ENCODE results near the gene XIRP1.
"Not testable (repeated sequence)": the region's sequence is repeated elsewhere in the genome, so short reads cannot be mapped to it uniquely, and the experiment has no call there.

The XIRP1 gene, protein sequence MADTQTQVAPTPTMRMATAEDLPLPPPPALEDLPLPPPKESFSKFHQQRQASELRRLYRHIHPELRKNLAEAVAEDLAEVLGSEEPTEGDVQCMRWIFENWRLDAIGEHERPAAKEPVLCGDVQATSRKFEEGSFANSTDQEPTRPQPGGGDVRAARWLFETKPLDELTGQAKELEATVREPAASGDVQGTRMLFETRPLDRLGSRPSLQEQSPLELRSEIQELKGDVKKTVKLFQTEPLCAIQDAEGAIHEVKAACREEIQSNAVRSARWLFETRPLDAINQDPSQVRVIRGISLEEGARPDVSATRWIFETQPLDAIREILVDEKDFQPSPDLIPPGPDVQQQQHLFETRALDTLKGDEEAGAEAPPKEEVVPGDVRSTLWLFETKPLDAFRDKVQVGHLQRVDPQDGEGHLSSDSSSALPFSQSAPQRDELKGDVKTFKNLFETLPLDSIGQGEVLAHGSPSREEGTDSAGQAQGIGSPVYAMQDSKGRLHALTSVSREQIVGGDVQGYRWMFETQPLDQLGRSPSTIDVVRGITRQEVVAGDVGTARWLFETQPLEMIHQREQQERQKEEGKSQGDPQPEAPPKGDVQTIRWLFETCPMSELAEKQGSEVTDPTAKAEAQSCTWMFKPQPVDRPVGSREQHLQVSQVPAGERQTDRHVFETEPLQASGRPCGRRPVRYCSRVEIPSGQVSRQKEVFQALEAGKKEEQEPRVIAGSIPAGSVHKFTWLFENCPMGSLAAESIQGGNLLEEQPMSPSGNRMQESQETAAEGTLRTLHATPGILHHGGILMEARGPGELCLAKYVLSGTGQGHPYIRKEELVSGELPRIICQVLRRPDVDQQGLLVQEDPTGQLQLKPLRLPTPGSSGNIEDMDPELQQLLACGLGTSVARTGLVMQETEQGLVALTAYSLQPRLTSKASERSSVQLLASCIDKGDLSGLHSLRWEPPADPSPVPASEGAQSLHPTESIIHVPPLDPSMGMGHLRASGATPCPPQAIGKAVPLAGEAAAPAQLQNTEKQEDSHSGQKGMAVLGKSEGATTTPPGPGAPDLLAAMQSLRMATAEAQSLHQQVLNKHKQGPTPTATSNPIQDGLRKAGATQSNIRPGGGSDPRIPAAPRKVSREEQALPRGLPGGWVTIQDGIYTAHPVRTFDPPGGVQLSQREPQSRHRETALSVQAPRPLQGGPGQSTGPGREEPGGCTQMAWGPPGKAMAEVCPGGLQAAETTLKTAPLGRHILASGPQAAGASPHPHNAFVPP (N-terminal part only)

DNA sequence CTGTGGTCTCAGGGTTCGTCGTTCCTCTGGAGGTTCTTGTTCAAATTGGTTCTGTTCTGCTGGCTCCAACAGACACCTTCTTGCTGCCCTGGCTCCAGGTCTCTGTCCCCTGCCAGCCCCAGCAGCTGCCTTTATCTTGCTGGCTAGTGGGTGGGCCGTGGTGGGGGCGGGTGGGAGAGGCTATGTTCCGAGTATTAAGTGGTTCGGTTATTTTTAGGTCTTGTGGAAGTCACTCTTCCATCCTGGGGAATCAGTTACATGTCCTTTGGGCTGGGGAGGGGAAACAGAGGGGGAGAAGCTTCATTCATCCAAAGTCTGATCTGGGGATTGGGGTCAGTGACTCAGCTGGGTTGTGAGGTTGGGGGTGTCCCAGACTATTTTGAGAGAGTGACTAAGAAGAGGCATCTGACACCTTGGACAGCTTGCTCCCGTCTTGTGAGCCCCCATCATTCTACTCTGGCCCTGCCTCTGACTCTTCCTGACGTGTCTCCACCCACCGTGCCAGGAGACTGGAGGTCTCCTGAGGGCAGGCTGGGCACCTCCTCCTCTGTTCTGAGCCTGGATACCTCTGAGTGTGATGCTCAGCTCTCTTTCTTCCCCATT, at the start of gene XIRP1:
XIRP1 (minus strand) TSS at position 106 of the 603 bp plus-strand sequence. CDS start 3,150 bp downstream, outside the sequence.
- DNase-seq = no peak

DNA sequence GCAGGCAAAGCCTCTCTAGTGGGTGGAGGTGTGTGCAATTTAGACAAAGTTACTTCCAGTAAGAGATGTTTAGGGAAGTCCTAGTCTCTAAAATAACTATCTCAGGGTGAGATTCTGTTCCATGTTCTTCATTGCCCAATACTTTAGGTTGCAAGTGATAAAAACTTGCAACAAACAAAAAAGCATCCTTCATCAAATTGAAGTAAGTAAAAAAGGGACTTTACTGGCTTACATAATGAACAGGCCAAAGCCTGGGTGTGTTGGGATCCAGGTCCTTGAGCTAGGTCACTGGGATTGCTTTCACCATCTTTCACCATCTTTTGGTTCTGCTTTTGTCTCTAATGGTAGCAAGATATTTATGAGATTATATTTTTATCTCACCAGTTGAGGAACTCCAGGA, 49.2 kb upstream of the XIRP1 start:
- no peak for DNase-seq

DNA sequence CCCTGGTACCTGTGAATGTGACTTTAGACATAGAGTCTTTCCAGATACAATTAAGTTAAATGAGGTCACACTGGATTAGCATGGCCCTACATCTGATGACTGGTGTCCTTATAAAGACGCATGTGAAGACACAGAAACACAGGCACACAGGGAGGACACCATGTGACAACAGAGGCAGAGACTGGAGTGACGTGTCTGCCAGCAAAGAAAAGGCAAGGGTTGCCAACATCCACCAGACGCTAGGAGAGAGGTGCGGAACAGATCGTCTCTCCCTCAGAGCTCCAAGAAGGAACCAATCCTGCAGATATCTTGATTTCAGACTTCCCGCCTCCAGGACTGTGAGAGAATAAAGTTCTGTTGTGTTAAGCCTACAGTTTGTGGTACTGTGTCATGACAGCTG, 44.6 kb upstream of the XIRP1 start:
- DNase-seq = no peak

DNA sequence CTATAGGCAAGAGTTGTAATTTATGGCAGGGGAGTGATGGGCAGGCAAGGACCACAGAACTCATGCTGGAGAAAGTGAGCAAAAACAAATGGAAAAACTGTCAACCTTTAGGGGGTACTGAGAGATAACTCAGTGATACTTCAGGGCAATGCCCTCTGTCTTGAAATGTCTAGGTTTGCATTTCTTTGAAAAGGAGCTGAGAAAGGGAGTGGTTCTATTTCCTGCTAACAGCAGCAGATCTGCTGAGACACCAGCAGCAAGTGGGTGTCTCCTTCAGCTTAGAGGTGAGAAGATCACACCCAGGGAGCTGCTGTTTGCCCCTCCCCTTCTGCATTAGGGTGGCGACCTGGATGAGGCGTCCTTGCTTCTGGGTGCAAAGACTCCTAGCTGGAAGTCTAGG, 42.3 kb upstream of the XIRP1 start:
- no peak for DNase-seq

DNA sequence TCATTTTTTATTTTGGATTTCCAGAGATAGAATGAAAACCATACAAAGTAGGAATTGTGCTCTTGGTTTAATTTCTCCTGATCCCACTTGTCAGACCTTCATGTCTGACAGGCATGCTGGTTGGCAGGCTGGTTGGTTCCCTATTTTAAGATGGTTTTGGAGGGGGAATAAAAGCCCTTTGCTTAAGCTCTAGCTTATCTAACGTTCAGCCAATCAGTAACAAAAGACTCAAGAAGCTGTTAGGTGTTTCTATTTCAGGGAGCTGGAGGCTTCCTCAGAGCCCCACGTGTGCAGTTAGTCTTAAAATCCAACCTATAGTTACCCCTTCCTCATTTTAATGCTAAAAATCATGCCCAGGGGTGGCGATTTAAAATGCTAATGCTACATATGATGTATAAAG, 40.5 kb upstream of the XIRP1 start:
- DNase-seq = no peak

DNA sequence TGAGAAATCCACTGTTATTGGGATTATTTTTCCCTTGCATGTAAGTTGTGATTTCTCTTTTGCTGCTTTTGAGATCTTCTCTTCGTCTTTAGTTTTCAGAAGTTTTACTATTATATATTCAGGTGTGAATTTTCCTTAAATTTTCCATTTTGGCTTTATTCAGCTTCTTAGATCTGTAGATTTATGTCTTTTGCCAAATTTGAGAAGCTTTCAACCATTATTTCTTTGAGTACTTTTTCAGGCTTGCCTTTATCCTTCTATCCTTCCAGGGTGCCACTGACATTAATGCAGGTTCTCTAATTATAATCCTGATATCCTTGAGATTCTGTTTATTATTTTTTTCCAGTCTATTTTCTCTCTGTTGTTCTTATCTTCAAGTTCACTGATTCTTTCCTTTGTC, 38.1 kb upstream of the XIRP1 start:
- DNase-seq = no peak

DNA sequence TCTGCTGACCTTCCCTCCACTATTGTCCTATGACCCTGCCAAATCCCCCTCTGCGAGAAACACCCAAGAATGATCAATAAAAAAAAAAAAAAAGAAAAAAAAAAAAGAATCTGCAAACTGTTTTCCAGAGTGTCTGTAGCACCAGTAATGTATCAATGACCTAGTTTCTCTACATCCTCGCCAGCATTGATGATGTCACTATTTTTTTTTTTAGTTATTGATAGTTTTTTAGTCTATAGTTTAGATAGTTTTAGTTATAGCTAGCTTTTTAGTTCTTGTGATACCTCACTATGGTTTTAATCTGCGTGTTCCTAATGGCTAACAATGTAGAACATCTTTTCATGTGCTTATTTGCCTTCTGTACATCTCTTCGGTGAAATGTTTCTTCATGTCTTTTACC, 36.1 kb upstream of the XIRP1 start:
- no peak for DNase-seq

DNA sequence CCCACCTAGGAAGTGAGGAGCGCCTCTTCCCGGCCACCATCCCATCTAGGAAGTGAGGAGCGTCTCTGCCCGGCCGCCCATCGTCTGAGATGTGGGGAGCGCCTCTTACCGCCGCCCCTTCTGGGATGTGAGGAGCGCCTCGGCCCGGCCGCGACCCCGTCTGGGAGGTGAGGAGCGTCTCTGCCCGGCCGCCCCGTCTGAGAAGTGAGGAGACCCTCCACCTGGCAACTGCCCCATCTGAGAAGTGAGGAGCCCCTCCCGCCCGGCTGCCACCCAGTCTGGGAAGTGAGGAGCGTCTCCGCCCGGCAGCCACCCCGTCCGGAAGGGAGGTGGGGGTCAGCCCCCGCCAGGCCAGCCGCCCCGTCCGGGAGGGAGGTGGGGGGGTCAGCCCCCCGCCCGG, 35.2 kb upstream of the XIRP1 start:
- not testable (repeated sequence) for DNase-seq

DNA sequence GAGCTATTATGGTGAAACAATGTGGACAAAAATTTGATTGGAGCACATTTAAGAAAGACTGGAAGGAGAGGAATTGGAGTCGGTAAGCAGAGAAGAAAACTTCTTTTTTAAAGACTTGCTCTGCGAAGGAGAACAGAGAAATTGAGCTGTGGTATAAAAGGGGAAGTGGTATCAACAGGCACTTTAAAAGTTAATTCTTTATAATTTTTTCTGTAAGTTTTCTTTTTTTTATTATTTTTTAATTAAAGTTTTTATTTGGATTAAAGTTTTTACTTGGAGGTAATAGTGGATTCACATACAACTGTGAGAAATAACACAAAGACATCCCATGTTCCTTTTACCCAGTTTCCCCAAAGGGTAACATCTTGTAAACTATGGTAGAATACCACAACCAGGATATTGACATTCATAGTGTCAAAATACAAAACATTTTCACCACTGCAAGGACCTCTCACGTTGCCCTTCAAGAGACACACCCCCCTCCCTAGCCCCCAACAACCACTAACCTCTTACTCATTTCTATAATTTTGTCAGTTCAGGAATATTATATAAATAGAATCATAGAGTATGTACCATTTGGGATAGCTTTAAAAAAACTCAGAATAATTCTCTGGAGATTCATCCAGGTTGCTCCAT, 33.8 kb upstream of the XIRP1 start:
- no peak for DNase-seq

DNA sequence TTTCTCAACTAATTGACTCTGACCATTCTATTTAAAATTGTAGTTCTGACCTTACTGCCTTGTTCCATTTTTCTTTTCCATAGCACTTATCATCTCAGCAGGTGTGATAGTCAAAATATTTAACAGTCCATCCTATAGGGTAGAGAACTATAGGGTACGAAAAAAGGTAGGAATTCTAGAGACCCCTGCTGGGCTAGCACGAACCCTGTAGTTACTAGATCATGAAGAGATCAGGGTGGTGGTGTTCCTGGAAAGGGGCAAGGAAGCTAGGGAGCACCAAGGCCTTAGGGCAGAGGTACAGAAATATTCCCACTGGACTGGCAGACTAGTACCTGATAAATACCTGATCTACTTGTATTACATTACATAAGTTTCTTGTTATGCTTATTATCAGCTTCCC, 31.9 kb upstream of the XIRP1 start:
- no peak for DNase-seq

DNA sequence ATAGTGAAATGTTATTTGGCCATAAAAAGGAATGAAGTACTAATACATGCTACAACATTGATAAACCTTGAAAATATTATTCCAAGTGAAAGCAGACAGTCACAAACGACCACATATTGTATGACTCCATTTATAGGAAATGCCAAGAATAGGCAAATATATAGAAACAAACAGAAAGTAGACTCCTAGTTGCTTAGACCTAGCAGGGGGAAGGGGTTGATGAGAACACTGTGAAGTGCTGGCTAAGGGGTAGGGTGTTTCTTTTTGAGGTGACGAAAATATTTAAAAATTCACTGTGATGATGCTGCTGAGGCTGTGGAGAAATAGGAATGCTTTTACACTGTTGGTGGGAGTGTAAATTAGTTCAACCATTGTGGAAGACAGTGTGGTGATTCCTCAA, 30.5 kb upstream of the XIRP1 start:
- no peak for DNase-seq

DNA sequence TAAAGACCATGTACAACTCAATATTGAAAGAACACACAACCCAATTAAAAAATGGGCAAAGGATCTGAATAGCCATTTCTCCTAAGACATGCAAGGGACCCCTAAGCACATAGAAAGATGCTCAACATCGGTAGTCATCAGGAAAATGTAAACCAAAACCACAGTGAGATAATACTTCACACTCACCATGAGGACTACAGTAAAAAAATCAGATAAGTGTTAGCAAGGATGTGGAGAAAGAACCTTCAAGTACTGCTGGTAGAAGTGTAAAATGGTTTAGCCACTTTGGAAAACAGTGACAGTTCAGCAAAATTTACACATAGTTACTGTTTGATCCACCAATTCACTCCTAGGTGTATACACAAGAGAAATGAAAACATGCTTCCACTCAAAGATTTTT, 30.1 kb upstream of the XIRP1 start:
- no peak for DNase-seq

DNA sequence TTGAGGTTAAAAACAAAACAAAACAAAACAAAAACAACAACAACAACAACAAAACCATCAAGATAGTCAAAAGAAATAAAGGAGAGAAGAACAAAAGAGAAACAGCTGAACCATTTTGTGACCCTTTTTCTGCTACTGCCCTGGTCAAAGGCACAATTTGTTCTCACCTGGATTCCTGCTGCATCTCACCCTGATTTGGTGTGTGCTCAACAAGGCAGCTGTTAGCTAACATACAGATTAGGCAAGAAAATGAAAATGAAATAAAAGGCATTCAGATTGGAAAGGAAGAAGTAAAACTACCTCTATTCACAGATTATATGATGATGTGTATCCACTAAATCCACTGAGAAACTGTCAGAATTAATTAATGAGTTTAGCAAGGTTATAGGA, 28.7 kb upstream of the XIRP1 start:
- DNase-seq = no peak

DNA sequence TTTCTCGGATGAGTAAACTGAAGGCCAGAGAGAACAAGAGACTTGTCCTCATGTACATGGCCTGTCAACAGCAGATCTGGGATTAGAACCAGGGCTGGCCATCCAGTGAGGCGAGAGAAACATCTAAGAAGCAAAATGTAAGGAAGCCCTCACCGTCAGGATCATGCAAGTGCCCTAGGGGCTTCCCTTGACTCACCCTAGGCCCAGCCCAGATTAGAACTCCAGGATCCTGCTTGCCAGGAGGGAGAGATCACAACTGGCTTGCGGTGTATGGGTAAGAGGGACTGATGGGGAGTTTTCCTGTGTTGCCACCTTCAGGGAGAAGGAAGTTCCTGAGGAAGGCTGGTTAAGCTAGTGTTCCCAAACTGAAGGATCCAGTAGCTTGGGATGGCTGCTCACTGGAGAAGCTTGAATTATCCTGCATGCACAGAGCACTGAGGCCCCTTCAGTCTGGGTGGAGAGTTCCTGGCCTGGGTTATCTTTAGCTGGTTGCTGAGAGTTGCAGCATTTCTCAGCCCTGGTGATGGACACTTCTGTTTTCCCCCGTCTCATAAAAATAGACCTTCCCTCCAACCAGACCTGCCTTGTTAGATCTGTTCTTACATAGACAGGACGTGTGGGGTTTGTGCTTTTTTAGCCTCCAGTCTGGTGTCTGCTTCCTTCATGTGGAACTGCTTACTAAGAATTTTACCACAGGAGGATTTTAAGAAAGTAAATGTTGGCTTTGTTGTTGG, 28.2 kb upstream of the XIRP1 start:
- no peak for DNase-seq

DNA sequence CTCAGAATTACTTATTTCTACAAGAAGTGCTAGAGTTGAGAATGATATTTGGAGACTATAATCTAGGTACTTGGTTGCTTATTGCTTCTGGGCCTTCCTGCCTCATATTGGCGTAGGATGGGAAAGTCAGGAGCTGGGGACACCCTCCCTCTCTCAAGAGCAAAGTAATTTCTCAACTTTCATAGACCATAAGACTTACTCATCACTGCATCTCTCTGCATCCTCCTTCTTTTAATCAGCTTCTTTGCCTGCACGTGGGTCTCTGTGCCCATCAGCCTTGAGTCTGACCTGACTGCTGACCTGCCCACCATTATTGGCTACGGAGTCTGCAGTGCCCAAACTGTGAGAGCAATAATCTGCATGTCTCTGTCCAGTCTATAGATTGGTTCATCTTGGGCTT, 27.3 kb upstream of the XIRP1 start:
- no peak for DNase-seq

DNA sequence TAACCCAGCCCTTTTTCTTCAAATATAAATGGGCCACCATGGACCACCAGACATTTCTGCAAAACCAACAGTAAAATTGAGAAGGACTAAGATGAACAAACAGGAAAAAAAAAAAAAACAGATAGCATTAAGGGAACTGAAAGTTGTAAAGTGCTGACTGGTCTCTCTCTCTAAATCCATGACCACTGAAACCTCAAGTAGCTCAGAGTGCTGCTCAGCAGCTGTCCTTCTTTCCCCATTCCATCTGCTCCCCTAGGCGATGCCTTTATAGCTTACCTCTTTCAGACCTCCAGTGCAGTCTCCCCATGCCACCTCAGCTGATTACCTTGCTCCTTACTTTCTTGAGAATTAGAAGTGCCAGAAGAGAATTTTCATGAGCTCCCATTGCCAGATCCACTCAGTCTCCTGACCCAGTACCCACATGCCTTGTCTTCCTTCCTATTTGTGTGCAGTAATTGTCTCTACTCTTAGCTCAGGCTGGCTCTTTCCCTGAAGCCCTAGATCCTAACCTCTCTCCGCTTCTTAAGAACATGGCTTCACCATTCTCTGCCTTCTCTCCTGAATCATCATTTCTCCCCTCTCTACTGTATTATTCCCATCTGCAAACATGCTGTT, 23.9 kb upstream of the XIRP1 start:
- DNase-seq = no peak

DNA sequence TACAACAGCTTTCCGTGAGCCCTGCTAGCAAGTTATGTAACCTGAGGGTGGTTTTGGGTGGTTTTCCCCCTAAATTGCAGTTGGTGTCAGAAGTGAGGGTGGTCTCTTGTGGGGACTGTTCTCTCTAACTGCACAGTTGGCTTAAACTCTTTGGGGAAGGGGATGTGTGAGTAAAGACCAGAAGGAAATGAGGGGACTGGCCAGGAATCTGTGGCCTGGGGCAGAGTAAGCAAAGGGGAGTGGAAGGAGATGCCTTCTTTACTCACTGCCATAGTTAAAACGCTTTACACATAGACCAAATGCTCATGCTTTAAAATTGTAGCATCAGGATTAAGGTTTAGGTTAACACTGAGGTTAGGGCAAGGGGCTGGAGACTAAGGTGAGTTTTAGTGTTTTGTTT, 21.2 kb upstream of the XIRP1 start:
- DNase-seq = no peak

DNA sequence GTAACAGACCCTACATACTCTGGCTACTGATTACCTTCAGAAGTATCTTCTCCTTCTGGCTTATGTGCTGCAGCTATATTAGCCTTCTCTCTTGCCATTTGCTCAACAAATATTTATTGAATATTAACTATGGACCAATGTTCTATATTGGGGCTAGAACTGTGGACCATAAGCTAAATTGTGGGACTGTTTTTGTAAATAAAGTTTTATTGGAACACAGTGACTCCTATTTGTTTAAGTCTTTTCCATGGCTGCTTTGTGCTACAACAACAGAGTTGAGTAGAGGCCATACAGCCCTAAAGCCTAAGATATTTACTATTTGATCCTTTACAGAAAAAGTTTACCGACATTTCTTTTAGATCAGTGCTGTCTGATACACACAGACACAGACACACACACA, 20.3 kb upstream of the XIRP1 start:
- DNase-seq = no peak

DNA sequence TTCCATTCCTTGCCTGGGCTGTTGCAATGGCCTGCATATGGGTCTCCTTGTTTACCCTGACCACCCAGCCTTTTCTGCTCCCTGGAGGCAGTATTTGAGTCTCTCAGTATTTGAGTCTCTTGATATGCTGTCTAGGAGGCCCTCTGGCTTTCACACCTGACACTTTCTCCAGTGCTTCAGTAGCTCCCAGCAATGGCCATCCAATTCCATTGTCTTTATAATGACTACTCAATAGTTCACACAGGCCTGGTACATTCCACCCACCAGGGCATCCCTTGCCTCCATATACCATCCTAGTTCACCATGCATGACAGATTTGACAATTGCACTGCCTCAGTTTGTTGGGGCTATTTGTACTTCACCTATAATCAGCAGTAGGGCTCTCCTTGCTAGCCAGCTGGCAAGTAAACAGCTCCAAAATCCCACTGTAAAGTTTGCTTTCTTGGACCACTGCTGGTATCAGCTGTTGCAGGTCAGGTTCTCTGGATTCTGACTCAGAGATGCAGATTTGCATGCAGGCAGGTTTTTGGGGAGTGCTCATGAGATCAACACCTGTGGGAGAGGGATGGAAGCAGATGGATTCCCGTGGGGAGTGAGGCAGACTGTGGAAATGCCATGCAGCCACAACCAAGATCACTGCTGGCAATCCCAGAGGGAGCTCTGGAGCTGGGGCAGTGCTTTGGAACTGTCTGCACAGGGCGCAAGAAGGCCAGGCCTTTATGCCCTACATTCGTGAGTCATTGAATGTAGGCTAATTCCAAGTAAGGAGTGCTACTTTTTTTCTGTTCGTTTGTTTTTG, 19.1 kb upstream of the XIRP1 start:
- DNase-seq = no peak

DNA sequence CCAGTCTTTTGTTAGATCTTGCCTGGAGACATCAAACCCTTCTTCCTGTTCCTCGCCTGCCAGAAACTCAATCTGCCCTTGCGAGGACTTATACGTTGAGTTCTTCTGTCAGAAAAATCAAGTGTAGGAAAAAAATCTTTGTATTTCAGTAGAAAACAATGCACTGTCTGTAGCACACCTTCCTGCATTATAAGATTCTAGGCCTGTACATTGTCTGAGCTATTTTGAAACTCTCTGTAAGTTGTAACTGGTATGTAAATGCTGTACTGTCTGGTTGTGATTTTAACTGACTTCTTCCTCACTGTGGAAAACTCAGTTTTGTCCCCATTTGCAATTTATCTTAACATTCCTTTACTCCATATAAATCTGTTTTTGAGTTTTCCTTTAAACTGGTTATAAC, 17.7 kb upstream of the XIRP1 start:
- DNase-seq = no peak
